ENCODE data around the gene GNB5.
"Not testable (repeated sequence)": the region's sequence is repeated elsewhere in the genome, so short reads cannot be mapped to it uniquely, and the experiment has no call there.

Gene GNB5

DNA sequence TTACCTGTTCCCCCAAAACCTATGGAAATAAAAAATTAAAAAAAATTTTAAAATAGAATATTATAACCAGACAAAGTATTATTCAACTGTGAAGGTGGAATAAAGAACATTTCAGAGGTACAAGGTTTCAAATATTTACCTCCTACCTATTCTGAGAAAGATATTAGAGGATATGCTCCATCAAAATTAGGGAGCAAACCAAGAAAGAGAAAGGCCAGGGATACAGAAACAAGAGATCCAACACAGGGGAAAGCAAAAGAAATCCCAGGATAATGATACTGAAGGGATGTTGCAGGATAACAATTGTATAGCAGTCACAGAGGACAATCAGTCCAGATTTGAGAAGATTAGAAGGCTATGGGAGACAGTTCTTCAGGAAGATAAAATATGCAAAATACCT is 101.0 kb downstream of the GNB5 start:
- no peak for DNase-seq

DNA sequence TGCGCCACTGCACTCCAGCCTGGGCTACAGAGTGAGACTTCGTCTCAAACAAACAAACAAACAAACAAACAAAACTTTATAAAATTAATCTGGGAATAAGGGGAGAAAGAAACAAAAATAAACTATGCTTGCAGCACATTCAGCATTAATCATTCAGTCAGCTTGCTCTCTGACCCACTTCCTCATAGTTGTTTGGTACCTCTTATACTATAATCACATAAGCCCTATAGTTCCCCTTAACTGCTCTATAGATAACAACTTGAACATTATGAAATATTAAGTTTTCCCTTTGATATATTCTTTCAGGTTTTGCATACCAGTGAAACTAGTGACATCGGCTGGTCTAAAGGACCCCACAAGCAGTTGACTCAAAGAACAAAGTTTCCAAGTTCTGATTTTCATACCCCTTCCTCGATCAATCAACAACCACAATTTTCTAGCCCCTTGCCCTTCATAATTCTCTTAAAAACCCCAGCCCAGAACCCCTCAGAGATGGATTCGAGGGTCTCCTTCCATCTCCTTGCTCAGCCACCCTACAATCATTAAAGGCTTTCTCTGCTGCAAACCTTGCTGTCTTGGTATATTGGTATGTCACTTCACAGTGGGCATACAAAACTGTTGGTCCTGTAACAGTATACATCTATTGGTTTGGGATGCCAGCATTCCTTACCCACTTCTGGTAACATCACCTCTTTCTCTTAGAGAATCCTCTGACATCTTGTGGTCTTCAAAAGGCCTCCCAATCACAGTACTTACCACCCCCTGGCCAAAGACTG is 105.0 kb downstream of the GNB5 start:
- no peak for DNase-seq

GRCh38 chr15:52085299-52085698 is 105.9 kb downstream of the GNB5 start:
- DNase-seq: no peak

- DNase-seq: no peak
Observed at GRCh38 chr15:52083603-52084002, 107.6 kb downstream of the GNB5 start.

DNA sequence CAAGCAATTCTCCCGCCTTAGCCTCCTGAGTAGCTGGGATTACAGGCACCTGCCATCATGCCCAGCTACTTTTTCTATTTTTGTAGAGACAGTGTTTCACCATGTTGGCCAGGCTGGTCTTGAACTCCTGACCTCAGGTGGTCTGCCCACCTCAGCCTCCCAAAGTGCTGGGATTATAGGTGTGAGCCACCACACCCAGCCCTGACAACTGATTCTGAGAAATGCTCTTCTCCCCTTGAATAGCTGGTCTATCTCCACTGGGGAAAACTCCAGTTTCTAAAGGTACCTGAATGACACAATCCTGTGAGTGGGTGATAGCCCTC is 108.2 kb downstream of the GNB5 start:
- DNase-seq: not testable (repeated sequence)

- no peak for DNase-seq
Observed at GRCh38 chr15:52082197-52083036, 108.8 kb downstream of the GNB5 start.

DNA sequence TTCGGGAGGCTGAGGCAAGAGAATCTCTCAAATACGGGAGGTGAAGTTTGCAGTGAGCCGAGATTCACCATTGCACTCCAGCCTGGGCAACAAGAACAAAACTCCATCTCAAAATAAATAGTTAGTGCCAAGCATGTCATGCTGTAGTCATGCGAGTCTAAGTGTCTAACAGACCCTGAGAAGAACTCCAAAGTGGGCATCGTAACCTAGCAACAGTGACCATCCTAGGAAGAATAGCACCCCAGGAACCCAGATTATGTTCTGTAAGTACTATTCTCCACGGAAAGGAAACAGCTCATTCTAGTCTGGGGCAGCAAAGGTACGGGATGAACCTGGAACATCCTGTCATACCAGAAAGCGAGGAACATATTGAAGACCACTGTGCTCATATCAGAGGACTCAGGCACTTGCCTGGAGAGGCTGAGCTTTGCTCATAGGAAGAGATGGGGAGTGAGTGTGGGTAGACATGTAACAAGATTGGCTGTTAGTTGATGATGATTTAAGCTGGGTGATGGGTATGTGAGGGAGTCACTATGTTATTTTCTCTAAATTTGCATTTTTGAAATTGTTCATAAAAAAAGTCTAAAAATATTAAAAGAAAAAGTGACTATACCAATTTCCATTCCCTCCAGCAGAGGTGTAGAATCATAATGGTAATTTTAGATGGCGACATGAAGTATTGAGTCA is 110.3 kb downstream of the GNB5 start:
- DNase-seq: no peak

DNA sequence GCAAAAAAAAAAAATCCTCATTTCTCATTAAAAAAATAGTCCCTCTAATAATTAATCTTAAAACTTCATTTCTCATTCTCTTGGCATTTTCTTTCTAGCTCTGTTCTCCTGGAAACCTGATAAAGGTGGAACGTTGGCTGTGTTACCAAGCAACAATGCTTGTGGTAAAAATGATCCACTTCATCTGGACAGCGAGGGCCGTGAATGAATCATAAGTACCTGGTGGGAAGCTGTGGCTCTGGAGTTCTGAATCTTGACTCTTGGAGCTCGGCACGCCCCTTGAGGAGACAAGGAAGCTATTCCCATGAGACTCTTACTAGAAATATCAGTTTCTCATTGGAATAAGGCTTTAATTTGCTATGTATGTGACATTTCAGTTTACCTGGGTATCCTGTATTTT is 111.2 kb downstream of the GNB5 start:
- no peak for DNase-seq

DNA sequence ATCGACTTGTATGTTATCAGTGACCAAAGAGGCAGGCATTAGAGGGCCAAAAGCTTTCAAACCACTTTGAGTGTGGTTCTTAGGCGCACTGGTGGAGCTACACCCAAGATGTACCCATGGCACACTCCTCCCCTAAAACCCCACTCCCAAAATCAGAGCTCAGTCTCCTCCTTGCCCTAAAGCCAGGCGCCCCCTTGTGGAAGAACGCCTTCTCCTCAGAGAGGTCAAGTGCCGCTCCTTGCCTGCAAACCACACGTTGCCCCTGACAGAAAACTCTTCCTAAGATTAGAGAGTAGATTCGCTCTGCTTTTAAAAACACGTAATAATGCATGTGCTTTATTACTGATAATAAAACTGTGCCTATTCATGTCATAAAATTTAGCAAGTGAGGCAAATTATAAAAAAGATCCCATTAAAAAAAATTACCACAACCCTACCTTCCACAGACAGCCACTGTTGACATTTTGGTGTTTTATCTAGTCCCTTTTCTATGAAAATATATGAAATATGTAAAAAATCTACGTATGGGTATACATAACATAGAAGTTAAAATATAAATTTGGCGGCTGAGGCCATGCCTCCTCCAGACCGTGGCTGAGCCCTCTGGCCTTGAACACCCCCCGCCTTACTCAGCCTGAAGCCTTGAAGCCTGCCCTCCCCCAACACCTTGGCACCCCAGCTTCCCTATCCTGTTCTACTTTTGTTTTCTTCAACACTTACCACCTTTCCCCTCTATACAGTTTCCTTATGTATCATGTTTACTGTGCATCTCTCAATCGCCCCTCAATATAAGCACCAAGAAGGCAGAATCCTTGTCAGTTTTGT is 112.1 kb downstream of the GNB5 start:
- DNase-seq: peak; percentile 85

- no peak for DNase-seq
Observed at GRCh38 chr15:52078197-52078875, 112.9 kb downstream of the GNB5 start.

GRCh38 chr15:52076889-52077781 is 114.1 kb downstream of the GNB5 start:
- no peak for DNase-seq

GRCh38 chr15:52071570-52071969 is 119.6 kb downstream of the GNB5 start:
- DNase-seq: no peak

- DNase-seq: no peak
Observed at GRCh38 chr15:52069559-52069958, 121.6 kb downstream of the GNB5 start.

DNA sequence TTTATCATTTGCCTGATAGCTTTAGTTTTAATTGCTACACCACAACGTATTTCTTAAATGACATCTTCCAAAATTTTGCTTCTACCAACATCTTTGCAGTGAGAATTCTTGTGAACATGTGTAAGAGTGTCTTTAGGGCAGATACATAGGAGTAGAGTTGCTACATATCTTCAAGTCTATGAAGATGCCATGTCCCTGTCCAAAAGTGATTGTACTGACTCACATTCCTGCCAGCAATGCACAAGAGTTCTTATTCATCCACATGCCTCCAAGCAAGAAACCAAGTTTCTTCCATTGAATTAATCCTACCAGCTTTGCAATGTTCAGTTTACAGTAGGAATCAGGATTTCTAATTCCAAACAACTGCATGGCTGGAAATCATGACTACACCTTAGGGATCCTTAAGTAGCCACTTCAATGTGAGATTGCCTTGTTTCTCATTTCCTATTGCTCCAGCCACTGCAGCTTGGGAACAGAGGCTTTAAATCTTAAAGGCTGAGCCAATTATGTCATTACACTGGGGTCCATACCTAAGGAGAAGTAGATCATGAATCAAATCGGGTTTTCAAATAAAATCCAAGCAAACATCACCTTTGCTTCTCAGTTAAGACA is 123.1 kb downstream of the GNB5 start:
- no peak for DNase-seq

DNA sequence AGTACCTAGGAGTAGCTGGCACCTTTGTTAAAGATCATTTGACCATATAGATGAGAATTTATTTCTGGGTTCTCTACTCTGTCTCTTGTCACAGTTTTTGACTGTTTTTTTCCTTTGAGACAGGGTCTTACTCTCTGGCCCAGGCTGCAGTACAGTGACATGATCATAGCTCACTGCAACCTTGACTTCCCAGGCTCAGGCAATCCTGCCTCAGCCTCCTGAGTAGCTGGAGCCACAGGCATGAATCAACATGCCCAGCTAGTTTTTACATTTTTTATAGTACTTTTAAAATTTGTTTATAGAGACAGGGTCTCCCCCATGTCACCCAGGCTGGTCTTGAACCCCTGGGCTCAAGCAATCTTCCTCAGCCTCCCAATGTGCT is 123.7 kb downstream of the GNB5 start:
- no peak for DNase-seq

GRCh38 chr15:52066842-52067544 is 124.2 kb downstream of the GNB5 start:
- DNase-seq: no peak

All from effector CD4-positive, alpha-beta T cell (primary cell).